ENCODE data around the gene LACTBL1.
A peak's percentile ranks its signal among the peaks of the same experiment; 100 is the strongest.
"Not testable (repeated sequence)": the region's sequence is repeated elsewhere in the genome, so short reads cannot be mapped to it uniquely, and the experiment has no call there.

The LACTBL1 gene

DNA sequence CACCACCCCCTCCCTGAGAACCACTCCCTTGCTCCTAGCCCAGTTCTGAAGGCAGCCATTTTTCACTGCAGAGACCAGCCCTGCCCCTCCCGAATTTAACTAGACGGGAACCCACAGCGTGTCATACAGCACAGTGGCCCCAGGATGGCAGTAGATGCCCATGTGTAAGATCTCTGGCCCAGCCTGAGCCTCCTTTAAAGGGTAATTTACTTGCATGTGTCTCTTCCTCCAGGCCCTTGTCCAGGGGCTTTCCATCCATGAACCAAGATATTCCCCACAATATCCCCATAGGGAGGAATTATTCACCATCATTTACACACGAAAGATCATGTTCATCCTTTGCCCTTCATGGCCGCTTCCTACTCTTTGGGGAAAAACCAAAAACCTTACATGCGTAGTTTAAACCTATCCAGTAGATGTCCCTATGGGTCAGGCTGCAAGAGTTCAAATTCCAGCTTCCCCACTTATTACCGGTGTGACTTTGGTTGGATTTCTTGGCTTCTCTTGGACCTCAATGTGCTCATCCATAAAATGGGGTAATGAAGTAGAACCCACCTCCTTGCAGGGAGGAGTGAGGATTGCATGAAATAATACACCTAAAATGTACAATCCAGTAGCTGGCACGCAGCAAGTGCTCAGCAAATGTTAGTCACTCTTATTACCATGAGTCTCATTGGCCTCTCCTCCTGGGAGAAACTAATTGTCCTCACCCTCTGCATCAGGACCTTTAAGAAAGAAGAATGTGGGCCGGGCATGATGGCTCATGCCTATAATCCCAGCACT is 4.0 kb upstream of the LACTBL1 start:
- peak; percentile 43 for DNase-seq (ENCODE audit: low spot score)

DNA sequence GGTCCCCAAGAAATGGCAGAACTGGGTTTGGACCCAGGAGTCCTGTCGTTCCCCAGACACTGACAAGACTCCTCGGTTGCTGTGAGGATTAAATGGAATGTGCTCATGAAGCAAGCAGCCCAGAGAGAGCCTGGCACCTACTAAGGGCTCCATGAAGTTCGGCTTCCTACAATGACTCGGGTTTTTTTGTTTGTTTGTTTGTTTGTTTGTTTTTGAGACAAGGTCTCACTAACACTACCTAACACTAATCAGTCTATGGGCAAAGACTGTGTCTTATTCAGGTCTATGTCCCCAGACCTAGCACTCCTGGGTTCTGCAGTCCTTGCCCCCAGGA is 3.4 kb upstream of the LACTBL1 start:
- no peak for DNase-seq (ENCODE audit: low spot score)

DNA sequence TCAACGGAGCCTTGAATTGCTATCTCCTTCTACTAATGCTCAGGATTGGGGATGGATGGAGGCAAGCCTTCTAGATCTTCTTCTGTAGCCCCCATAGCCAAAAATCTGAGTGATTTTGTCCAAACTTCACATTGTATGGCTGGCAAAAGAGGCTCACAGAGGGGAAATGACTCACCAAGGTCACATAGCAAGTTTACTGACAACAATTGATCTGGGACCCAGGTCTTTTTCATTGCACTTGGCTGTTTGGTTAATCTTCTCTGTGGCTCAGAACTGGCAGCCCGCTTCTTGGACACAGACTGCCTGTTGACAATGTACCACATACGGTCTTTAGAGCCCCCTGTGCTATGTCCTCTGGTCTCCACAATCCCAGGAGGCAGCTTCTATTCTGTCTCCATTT is 3.0 kb upstream of the LACTBL1 start:
- DNase-seq (ENCODE audit: low spot score), result no peak

DNA sequence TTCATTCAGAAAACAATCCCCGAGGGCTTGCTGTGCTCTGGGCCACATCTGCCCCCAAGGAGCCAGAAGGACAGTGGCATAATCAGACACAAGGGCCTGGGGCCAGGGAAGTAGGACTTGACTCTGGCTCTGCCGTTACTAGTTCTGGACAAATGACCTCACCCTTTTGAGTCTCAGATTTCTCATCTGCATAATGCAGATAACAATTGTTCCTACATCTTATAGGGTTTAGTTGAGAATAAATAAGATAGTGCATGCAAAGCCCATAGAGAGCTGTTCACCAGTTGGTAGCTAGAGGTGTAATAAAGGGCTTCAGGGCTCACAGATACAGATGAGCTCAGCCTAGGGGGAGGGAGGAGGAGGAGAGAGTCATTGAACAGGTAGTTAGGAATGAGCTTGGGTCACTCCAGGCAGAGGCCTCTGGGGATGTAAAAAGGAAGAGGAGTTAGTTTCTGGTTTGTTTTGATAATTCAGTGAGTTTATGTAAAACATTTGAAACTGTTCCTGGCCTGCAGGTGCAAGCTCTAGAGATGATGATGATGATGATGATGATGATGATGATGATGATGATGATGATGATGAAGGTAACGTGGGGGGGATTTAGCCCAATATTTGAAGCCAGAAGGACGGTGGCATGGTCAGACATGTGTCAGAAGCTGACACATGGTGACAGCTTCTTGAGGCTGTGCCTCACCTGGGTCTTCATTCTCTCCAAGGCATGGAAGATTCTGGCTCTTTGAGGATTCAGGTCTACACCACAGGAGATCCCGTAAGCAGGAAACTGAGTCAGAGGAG is 858 bp downstream of the LACTBL1 start:
- DNase-seq (ENCODE audit: low spot score), result no peak

DNA sequence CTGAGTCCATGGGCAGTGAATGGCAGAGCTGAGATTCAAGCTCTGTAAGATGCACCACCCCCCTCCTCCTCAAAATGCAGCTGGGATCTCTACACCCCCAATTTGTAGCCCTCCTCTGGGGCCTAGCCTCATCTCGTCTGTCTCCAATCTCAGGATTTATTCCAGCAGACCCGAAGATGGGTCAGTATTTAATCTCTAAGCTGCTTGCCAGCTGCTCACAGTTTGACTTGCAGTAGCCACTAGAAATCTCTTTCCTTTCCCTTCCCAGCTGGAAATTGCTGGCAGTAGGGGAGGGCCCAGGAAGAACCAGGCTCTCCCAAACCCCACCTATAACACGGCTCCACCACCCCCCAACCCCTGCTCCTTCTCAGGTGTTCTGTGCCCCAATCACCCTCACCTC is 1.5 kb downstream of the LACTBL1 start:
- no peak for DNase-seq (ENCODE audit: low spot score)

DNA sequence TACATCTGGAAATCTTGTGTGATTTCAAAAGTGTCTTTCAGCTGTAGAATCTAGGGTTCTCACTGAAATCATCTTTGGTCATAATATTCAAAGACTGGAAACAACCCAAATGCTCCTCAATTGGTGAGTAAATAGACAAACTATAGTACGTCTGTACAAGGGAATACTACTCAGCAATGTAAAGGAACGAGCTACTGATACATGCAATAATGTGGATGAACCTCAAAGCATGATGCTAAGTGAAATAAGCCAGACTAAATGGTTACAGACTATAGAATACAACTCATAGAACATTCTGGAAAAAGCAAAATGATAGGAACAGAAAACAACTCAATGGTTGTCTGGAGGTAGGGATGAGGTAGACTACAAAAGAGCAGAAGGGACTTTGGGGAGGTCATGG is 2.6 kb downstream of the LACTBL1 start:
- no peak for DNase-seq (ENCODE audit: low spot score)

DNA sequence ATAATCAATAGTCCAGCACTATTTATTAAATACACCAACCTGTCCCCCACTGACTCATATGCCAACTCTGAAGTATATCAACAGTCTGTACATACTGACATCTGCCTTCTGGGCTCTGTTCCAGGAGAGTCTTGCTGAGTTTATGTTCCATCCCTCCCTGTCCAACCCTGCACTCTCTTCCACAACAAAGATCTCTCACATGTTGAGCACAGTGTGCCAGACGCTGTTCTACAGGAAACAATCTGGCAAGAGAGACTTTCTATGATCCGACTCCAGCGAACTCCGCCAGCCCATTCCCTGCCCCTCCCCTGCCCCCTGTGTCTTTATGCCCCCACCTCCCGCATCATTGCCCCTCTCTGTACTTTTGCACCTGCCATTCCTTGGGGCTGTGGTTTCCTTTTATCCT is 3.4 kb downstream of the LACTBL1 start:
- no peak for DNase-seq (ENCODE audit: low spot score)

DNA sequence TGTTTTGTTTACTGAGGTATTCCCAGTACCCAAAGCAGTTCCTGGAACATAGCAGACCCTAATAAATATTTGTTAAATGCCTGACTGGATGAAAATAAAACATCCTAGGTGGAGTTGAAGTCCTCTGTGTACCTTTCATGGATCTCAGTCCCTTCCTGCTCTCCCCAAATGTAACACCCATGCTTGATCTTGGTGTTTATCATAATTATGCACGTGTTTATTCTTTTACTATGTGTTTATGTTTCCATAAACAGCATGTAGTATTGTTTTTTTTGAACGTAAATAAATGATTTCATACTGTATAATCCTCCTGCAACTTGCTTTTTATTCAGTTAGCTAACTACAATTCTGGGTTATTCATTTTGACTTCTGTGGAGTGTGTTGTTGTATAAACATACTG is 4.8 kb downstream of the LACTBL1 start:
- DNase-seq (ENCODE audit: low spot score), result no peak

DNA sequence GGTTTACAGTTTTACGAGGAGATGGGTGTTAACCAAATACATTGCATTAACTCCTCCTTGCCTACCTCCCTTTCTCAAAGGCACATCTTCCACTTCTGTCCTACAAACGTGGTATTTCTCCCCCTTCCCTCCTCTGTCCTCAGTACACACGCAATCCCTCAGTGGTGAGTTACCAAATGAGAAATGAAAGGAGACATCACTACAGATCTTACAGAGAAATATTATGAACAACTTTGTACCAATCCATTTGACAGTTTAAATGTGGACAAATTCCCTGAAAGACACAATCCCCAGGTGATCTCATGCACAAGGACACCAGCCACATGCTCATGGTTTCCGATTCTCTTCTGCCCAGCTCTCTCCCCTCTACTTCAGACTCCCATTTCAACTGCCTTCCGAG is 6.4 kb downstream of the LACTBL1 start:
- DNase-seq (ENCODE audit: low spot score), result no peak

DNA sequence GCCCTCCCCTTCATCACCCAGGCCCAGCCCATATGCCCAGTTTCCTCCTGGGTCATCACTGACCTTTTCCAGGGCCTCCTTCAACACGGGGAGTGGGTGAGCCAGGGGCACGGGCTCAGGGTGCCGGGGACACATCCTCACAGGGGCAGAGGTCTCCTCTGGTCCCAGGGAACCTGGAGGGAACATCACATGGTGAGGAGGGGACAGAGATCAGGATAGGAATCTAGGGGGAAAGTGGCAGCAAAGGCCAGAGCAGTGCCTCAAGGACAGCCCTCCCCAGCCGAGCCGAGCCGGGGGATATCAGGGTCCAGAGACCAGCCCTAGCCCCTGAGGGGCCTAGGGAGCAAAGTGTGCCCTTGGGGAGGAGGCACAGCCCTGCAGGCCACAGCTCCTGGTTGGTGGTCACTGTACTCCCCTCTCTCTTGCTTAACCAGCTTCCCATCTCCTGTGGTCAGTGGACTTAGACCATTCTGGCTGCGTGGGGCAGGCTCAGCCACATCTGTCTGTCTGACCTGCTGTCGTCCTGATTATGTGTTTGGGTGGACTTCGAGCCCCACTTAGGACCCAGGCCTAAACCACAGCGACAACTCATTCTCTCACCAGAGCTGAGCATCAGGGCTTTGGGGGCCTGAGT is 9.5 kb downstream of the LACTBL1 start:
- DNase-seq (ENCODE audit: low spot score), result no peak

DNA sequence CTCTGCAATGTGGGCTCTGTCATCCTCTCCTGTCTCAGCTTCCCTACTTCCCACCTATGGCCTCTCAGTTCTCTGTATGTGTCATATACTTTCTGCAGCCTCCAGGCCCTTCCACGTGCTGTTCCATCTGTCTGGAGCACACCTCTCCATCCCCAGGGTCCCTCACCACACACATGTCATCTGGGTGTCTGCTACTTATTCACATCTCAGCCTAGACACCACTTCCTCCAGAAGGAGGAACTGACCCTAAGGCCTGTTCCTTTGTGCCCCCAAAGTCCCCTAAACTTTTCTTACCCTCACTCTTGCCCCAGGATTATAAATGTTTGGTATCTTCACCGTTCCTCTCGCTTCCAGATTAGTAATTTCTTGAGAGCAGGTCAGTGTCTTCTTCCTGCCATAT is 10.1 kb downstream of the LACTBL1 start:
- no peak for DNase-seq (ENCODE audit: low spot score)

DNA sequence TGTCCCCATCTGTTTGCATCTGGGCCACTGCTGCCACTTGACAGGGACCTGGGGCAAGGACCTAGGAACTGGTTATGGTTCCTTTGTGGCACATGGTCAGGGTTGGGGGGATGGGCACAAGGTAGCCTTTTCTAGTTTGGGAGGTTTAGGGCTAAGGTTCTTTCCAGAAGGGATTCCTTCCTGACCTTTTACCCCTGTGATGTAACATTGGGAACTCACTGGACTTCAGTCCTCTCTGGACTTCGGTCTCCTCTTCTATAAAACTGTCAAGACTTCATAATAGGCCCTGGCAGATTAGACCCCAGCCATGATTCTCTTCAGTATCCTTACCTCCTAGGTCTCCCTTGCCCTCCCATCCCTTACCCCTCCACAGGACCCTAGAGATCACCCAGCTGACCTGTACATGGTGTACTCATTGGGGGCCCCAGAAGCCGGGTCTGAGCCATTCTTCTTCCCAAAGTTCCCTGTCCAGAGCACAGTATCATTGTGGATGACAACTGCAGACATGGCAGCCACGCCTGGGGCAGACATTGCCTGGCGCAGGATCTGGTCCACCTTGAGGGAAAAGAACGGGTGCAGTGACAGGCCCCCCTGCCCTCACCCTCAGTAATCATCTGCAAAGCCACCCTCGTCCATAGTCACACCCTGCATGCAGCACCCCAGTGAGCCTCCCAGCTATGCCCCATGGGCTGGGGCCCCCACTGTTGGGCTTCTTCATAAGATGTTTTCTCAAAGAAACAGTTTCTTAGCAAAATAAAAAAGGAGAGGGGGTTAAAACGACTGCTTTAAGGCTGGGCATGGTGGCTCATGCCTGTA is 12.9 kb downstream of the LACTBL1 start:
- no peak for DNase-seq (ENCODE audit: low spot score)

DNA sequence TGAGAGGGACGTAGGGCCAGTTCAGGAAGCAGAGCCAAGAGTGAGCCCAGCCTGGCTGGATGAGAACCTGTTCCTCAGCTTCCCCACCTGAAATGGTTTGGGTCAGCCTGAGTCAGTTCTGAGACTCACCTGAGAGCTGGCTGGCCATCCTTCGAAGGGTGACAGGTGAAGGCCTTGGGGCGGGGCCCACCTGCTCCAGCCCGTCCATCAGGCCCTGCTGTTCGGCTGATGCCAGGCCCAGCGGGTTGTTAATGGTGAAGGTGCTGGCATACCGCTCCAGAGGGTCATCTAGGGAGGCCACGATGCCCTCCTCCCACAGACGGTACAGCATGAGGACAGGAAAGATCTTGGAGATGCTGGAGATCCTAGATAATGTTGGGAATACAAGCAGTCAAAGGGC is 14.1 kb downstream of the LACTBL1 start:
- DNase-seq (ENCODE audit: low spot score), result no peak

DNA sequence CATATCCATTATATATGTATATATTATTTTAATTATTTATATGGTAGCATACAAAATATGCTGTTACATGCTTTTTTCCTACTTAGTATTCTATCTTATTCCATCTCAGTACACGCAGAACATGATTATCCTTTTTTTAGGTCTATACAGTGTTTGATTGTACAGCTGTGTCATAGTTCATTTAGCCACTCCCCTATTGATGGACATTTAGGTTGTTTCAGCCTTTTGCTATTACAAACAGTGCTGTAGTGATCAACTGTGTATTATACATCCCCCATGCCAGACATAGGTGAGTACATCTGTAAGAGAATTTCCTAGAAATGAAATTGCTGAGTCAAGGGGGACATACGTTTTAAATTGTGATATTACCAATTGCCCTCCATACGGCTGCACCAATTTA is 15.6 kb downstream of the LACTBL1 start:
- no peak for DNase-seq (ENCODE audit: low spot score)

DNA sequence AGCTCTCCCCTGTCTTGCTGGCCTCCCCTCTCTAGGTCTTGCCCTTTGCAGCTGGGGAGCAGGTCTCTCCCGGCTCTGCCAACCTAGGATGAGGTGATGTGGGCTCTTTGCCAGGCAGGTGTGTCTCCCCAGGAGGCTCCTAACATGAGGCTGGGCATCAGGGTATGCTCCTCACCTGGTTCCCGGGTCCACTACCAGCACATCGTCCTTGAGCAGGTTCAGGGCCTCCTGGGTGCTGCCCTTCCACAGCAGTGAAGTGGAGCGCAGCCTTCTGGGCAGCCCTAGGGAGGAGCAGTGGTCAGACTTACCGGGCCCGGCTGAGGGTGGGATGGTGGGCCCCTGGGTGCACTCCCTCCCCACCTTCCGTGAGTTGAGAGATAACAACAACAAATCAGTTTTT is 17.5 kb downstream of the LACTBL1 start:
- no peak for DNase-seq (ENCODE audit: low spot score)

DNA sequence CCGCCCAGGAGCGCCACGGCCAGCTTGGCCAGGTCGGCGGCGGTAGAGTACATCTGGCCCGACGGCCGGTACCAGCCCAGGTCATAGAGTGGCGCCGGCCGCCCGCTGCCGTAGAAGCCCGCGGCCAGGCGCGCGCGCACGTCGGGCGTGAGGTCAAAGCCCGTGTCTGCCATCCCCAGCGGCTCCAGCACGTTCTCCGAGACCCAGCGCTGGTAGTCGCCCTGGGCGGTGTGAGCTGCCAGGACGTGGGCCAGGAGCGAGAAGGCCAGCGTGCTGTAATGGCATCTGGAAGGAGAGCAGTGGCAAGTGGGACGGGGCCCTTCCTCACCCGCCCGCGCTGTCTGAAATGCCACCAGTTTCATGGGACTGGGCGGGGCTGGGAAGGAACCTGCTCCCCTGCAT is 18.9 kb downstream of the LACTBL1 start:
- DNase-seq (ENCODE audit: low spot score), result no peak

DNA sequence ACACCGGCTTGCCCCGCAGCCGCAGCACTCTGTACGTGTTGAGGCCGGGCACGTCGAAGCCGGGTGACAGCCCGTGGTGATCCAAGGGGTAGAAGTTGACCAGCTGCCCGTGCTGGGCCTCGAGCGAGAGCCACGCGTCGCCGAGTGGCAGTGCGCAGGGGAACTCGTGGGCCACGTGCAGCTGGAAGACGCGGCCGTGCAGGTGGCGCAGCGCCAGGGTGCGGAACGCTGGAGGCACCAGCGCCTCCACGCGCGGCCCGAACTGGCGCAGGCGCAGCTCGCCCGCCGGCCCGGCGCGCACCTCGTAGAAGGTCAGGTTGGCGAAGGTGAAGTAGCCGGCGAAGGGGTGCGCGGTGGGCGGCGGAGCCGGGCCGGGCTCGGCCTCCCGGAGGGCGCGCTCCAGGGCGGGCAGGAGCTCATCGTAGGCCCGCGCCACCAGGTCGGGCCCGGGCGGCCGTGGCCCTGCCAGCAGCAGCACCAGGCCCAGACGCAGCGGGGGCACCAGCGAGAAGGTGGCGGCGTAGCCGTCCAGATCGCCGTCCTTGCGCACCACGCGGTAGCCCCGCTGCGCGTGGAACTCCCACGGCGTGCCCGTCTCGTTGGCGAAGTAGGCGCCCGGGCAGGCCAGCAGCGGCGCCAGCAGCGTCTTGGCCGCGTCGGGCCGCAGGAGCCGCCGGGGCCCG is 19.5 kb downstream of the LACTBL1 start:
- no peak for DNase-seq (ENCODE audit: low spot score)

DNA sequence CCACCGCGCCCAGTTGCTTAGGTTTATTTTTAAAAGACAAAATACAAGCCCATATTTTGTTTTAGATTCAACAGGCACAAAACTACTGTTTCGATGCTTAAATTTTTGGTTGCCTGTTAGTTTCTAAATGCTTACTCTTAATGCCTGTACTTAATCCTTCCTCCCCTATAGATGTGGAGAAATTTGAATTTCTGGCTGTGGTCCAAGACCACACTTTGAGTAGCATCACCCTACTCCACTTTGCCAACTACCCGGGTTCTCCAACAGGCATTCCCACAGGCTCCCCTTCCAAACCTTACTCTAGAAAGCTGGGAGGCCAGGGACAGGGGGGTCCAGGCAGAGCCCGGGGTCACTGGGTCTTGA is 20.0 kb downstream of the LACTBL1 start:
- no peak for DNase-seq (ENCODE audit: low spot score)

DNA sequence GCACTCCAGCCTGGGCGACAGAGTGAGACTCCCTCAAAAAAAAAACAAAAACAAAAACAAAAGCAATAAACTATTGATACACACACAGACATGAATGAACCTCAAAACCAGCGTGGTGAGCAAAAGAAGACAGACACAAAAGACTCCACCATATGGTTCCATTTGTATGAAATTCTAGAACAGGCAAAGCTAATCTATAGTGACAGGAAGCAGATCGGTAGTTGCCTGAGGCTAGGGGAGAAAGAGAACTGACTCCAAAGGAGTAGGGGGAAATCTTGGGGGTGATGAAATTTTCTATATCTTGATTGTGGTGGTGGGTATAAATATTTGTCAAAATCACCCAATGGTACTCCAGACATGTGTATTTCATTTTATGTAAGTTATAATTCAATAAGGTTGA is 20.9 kb downstream of the LACTBL1 start:
- DNase-seq (ENCODE audit: low spot score), result no peak

DNA sequence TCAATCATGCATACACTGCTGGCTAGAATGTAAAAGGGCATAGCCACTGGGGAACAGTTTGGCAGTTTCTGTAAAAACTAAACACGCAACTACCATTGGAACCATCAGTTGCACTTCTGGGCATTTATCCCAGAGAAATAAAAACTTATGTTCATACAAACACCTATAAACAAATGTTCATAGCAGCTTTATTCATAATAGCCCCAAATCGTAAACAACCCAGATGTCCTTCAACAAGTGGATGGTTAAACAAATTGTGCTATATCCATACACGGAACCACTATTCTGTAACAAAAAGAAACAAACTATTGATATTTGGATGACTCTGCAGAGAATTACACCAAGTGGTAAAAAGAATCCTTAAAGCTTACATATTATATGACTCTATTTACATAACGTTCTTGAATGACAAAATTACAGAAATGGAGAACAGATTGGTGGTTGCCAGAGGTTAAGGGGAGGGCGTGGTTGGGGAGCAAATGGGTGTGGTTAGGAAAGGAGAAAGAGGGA is 22.8 kb downstream of the LACTBL1 start:
- DNase-seq (ENCODE audit: low spot score), result no peak

DNA sequence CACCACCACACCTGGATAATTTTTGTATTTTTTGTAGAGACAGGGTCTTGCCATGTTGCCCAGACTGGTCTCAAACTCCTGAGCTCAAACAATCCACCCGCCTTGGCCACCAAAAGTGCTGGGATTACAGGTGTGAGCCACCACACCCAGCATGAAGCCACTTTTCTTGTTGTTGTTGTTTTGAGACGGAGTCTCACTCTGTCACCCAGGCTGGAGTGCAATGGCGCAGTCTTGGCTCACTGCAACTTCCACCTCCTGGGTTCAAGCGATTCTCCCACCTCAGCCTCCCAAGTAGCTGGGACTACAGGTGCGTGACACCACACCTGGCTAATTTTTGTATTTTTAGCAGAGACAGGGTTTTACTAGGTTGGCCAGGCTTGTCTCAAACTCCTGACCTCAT is 27.5 kb downstream of the LACTBL1 start:
- not testable (repeated sequence) for DNase-seq (ENCODE audit: low spot score)
